Measurements from ENCODE around the gene NDUFB5. TPM values are rescaled to one million over a fixed set of nuclear protein-coding genes. Genes with fewer than 3 reads are reported as not detected.

Gene NDUFB5
- total and polyA plus RNA-seq, 5 donors: 224 to 284 (median 262) TPM

DNA sequence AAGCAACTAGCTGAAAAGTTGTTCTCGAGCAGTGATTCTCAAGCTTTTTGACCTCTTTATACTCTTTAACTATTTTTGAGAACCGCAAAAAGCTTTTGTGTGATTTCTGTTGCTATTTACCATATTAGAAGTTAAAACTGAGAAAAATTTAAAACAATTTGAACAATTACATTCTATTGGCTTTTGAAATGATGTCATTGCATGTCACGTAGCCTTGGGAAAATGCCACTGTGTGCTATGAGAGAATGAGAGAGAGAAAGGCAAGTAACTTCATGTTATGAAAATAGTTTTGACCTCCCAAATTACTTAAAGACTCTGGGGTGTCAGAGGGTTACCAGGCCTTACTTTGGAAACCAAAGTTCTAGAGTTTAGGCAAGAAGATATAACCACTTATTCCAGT, 56.3 kb downstream of the NDUFB5 start:
- 79% methylated on average over 3 of the region's 3 CpGs for WGBS
- Histone ChIP-seq H3K4me1 (ENCODE audit: control insufficient read depth, insufficient read depth, low read length) (peaks cover 15% of the 10 kb centered on the region), H3K27me3 (ENCODE audit: control insufficient read depth, insufficient read depth) (no peaks in the 10 kb centered on the region), H3K9me3 (ENCODE audit: control insufficient read depth, low read length) (no peaks in the 10 kb centered on the region), H3K4me3 (ENCODE audit: low read length) (no peak overlapping the region), H3K27ac (ENCODE audit: low read length) (no peak overlapping the region)
- DNase-seq (no peak), ATAC-seq (no peak)
- intact Hi-C loops (cut with DNase I): no loop called here

DNA sequence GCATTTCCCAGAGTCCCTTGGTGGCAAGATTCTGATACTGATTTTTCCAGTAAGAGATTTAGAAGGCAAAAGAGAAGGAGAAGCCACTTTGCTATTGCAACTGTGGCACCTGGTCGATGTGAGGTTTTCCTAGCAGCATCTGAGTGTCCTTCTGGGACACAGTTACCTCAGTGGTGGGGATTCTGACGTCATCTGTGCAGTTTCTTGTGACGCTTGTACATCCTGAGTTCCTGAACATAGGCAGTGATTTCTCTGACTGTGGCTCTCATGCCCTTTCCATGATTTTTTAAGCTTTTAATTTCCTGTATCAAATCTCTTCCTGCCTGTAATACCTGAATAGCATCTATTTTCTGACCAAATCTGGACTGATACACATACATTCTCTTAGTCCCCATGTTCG, 57.2 kb downstream of the NDUFB5 start:
- Histone ChIP-seq H3K9me3 (ENCODE audit: control insufficient read depth, low read length) (no peaks in the 10 kb centered on the region), H3K4me3 (ENCODE audit: low read length) (no peak overlapping the region), H3K27me3 (ENCODE audit: control insufficient read depth, insufficient read depth) (no peaks in the 10 kb centered on the region), H3K4me1 (ENCODE audit: control insufficient read depth, insufficient read depth, low read length) (peaks cover 23% of the 10 kb centered on the region), H3K27ac (ENCODE audit: low read length) (no peak overlapping the region)
- no peak for DNase-seq
- intact Hi-C loops (cut with DNase I): no loop called here
- 73% methylated on average over 4 of the region's 4 CpGs for WGBS
- no peak for ATAC-seq

DNA sequence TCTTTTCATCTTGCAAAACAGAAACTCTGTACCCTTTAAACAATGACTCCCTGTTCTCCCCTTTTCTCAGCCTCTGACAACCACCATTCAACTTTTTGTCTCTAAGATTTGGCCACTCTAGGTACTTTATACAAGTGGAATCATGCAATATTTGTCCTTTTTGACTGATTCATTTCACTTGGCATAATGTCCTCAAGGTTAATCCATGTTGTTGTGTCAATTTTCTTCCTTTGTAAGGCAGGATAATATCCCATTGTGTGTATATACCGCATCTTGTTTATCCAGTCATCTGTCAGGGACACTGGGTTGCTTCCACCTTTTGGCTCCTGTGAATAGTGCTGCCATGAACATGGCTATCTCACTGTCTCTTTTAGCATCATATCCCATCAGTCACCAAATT, 58.5 kb downstream of the NDUFB5 start:
- no peak overlapping the region for H3K27ac ChIP-seq (ENCODE audit: low read length)

DNA sequence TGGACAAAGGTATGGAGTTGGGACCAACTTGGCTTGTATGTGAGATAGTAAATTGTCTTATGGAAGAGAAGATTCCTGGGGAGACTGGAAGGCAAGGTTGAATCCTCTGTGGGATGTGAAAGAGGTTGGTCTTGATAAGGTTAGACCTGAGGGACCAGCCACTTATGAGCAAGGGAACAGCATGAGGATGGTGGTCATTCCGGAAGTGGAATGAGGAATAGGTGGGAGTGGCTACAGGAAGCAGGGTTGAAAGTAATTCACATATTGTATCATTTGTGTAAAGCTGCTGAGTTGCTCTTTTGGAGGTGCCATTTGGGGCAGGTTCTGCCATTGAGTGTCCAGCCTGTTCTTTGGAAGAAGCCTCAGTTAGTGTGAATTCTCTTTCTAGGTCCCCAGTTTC, 61.4 kb downstream of the NDUFB5 start:
- no peak overlapping the region for H3K4me3 ChIP-seq (ENCODE audit: low read length)

More for the DNA sequence above, 58.5 kb downstream of the NDUFB5 start:
- ATAC-seq: no peak
- H3K4me3 ChIP-seq (ENCODE audit: low read length): no peak overlapping the region
- no peaks in the 10 kb centered on the region for H3K27me3 ChIP-seq (ENCODE audit: control insufficient read depth, insufficient read depth)
- intact Hi-C loops (cut with DNase I): no loop called here
- no peaks in the 10 kb centered on the region for H3K9me3 ChIP-seq (ENCODE audit: control insufficient read depth, low read length)
- WGBS: 75% methylated on average over 1 of the region's 1 CpG
- no peak for DNase-seq
- H3K4me1 ChIP-seq (ENCODE audit: control insufficient read depth, insufficient read depth, low read length): peaks cover 23% of the 10 kb centered on the region

DNA sequence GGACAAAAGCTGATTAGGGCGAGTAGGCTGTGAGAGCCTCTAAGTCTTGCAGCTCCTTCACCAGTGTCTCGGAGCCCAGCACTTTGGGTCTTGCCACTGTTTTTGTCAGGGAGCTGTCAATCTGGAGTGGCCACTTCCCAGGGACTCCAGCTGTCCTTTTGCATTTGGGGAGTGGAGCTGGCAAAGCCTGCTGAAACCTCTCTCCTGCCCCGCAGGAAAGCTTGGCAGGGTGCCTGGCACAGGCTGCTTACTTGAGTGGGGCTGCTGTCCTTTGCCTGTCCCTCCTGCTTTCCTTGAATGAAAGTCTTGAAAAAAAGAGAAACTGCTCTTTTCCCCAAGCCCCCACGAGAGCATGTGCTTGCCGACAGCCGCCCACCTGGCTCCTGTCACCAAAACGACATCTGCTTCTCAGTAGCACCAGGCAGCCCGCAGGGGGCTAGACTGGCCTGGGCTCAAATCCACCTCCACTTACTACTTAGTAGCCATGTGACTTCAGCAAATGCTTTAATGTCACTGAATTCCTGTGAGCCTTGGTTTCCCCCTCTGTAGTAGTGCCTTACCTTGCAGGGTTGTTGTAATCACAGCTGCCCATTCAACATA, 61.9 kb downstream of the NDUFB5 start:
- 32% methylated on average over 8 of the region's 8 CpGs for WGBS
- ATAC-seq: peak; percentile 81 to 86
- H3K4me1 ChIP-seq (ENCODE audit: control insufficient read depth, insufficient read depth, low read length): peaks cover 20% of the 10 kb centered on the region
- no peaks in the 10 kb centered on the region for H3K9me3 ChIP-seq (ENCODE audit: control insufficient read depth, low read length)
- DNase-seq: peak; percentile 72 to 91 (median 86)
- H3K4me3 ChIP-seq (ENCODE audit: low read length): no peak overlapping the region
- intact Hi-C loops (cut with DNase I): no loop called here
- peak overlapping the region; percentile 85 for H3K27ac ChIP-seq (ENCODE audit: low read length)
- no peaks in the 10 kb centered on the region for H3K27me3 ChIP-seq (ENCODE audit: control insufficient read depth, insufficient read depth)

More for the DNA sequence above, 61.4 kb downstream of the NDUFB5 start:
- WGBS: 38% methylated on average over 1 of the region's 1 CpG
- DNase-seq (no peak), ATAC-seq (peak; percentile 5 to 8)
- H3K4me1 ChIP-seq (ENCODE audit: control insufficient read depth, insufficient read depth, low read length): peaks cover 20% of the 10 kb centered on the region
- H3K9me3 ChIP-seq (ENCODE audit: control insufficient read depth, low read length): no peaks in the 10 kb centered on the region
- intact Hi-C loops (cut with DNase I): no loop called here
- H3K27me3 ChIP-seq (ENCODE audit: control insufficient read depth, insufficient read depth): no peaks in the 10 kb centered on the region
- peak overlapping the region; percentile 85 for H3K27ac ChIP-seq (ENCODE audit: low read length)

DNA sequence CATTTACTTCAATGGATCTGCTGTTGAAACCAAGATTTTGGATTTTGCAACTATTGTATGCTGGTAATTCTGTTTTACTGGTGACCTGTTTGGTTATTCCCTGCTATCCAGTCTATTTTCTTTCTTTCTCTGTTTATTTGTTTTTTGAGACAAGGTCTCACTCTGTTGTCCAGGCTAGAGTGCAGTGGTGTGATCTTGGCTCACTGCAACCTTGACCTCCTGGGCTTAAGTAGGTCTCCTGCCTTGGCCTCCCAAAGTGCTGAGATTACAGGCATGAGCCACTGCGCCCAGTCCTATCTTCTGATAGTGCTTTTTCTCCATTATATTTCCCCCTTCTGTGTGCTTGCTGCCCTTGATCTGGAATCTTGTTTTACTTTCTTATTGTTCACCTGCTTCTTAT, 63.8 kb downstream of the NDUFB5 start:
- WGBS: 92% methylated on average over 1 of the region's 1 CpG
- H3K27ac ChIP-seq (ENCODE audit: low read length): no peak overlapping the region
- ATAC-seq: no peak
- DNase-seq: no peak
- H3K27me3 ChIP-seq (ENCODE audit: control insufficient read depth, insufficient read depth): no peaks in the 10 kb centered on the region
- intact Hi-C loops (cut with DNase I): no loop called here
- no peak overlapping the region for H3K4me3 ChIP-seq (ENCODE audit: low read length)
- H3K9me3 ChIP-seq (ENCODE audit: control insufficient read depth, low read length): no peaks in the 10 kb centered on the region
- H3K4me1 ChIP-seq (ENCODE audit: control insufficient read depth, insufficient read depth, low read length): peaks cover 20% of the 10 kb centered on the region

DNA sequence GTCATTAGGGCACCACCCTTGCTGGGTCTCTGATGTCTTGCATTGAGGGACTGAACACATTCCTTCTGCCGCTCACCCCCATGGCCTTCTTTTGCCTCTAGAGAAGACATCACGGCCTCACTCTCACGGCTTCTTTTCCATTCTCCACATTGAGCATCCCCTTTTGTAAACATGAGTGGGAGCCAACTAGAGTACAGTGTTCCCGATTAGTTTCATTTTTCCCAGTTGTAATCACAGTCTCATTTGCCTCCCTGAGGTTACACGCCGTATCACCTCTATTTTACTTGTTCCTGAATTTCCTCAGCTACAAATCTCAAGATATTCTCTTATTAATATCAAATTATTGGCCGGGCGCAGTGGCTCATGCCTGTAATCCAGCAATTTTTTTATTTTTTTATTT, 65.7 kb downstream of the NDUFB5 start:
- DNase-seq: no peak
- no peak for ATAC-seq
- Histone ChIP-seq H3K27me3 (ENCODE audit: control insufficient read depth, insufficient read depth) (no peaks in the 10 kb centered on the region), H3K4me3 (ENCODE audit: low read length) (no peak overlapping the region), H3K27ac (ENCODE audit: low read length) (no peak overlapping the region), H3K9me3 (ENCODE audit: control insufficient read depth, low read length) (no peaks in the 10 kb centered on the region), H3K4me1 (ENCODE audit: control insufficient read depth, insufficient read depth, low read length) (peaks cover 20% of the 10 kb centered on the region)
- intact Hi-C loops (cut with DNase I): no loop called here
- whole genome bisulfite sequencing: 77% methylated on average over 8 of the region's 8 CpGs

DNA sequence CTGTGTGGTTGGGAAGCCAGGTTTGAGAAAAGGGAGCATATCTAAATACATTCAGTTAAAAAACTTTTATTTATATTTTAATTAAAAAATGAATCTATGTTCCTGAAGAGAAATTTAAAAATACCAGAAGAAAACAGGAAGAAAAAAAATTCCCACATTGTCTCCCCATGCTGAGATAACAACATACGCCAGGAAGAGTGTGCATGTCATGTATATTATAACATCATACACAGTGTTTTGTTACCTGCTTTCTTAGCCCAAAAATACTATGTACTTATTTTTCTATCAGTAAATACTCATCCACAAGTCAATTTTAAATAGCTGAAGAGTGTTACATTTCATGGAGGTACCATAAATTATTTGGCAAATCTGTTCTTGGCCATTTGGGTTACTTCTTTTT, 66.7 kb downstream of the NDUFB5 start:
- Histone ChIP-seq H3K27ac (ENCODE audit: low read length) (no peak overlapping the region), H3K4me3 (ENCODE audit: low read length) (no peak overlapping the region), H3K4me1 (ENCODE audit: control insufficient read depth, insufficient read depth, low read length) (peaks cover 16% of the 10 kb centered on the region), H3K9me3 (ENCODE audit: control insufficient read depth, low read length) (no peaks in the 10 kb centered on the region), H3K27me3 (ENCODE audit: control insufficient read depth, insufficient read depth) (no peaks in the 10 kb centered on the region)
- ATAC-seq (no peak), DNase-seq (no peak)
- intact Hi-C loops (cut with DNase I): no loop called here
- 72% methylated on average over 1 of the region's 1 CpG for WGBS

DNA sequence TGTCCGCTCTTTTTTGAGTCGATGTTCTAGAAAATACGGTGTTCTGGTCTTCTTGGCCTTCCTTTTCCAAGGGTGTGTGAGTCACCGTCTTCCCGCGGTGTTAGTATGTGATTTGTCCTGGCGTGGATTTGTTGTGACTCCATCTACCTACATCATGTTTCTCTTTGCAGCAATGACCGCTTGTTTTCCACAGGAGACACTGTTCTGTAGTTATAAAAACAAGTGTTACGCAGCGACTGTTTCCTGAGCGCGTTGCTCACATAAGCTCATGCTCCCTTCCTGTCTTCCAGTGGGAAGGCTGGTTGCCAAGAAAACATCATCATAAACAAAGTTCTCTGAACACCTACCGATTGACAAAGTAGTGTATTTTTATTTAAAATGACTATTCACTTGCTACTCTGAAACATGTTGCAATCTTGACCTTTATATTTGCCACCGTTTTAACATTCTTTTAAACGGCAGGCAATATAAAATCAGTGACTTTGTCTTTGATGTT, 67.2 kb downstream of the NDUFB5 start:
- H3K9me3 ChIP-seq (ENCODE audit: control insufficient read depth, low read length): no peaks in the 10 kb centered on the region
- peak in 1 of 3 donors; percentile 19 for DNase-seq
- peak; percentile 44 to 86 for ATAC-seq
- intact Hi-C loops (cut with DNase I): no loop called here
- H3K4me1 ChIP-seq (ENCODE audit: control insufficient read depth, insufficient read depth, low read length): peaks cover 11% of the 10 kb centered on the region
- H3K27me3 ChIP-seq (ENCODE audit: control insufficient read depth, insufficient read depth): no peaks in the 10 kb centered on the region
- H3K27ac ChIP-seq (ENCODE audit: low read length): peak overlapping the region; percentile 23
- WGBS: 56% methylated on average over 15 of the region's 15 CpGs
- no peak overlapping the region for H3K4me3 ChIP-seq (ENCODE audit: low read length)

DNA sequence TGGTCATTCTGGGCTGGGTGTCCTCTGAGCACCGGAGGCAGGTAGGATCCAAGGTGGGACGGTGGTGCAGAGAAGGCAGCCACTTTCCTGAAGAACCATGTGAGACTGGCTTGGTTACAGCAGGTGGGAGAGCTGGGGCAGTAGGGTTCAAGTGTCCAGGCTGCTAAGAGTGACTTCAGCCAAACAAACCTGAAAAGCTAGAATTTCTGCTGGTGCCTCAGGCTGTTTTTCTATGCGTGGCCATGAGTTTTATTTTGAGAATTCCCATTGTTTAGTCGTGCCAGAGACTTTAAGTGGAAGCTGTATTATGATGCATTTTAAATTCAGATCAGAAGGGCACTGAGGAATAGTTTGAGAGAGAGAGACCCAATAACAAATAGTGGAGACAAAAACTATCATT, 68.3 kb downstream of the NDUFB5 start:
- H3K4me1 ChIP-seq (ENCODE audit: control insufficient read depth, insufficient read depth, low read length): peaks cover 11% of the 10 kb centered on the region
- WGBS: 65% methylated on average over 4 of the region's 4 CpGs
- ATAC-seq (no peak), DNase-seq (no peak)
- no peaks in the 10 kb centered on the region for H3K27me3 ChIP-seq (ENCODE audit: control insufficient read depth, insufficient read depth)
- H3K9me3 ChIP-seq (ENCODE audit: control insufficient read depth, low read length): no peaks in the 10 kb centered on the region
- H3K27ac ChIP-seq (ENCODE audit: low read length): no peak overlapping the region
- no peak overlapping the region for H3K4me3 ChIP-seq (ENCODE audit: low read length)
- intact Hi-C loops (cut with DNase I): no loop called here

DNA sequence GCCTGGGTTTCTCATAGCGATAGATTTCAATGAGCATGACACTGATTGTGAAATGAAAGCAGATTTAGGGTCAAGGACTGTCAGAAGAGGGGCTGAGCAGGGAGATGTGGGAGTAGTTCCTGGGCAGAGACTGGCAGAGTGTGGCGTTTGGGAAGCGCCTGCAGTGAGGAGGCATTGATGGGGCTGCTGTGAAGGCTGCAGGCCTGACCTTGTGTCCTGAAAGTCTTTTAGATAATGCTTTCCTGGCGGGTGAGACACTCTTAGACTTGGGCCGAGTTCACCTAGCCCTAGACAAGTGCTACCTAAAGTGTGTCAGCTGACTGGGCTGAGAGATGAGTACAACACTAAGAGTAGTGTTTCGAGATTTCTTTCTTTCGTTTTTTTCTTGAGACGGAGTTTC, 68.9 kb downstream of the NDUFB5 start:
- ATAC-seq (peak; percentile 26 to 60), DNase-seq (no peak)
- H3K27me3 ChIP-seq (ENCODE audit: control insufficient read depth, insufficient read depth): no peaks in the 10 kb centered on the region
- intact Hi-C loops (cut with DNase I): no loop called here
- WGBS: 75% methylated on average over 8 of the region's 8 CpGs
- H3K27ac ChIP-seq (ENCODE audit: low read length): peak overlapping the region; percentile 27
- H3K4me3 ChIP-seq (ENCODE audit: low read length): no peak overlapping the region
- H3K4me1 ChIP-seq (ENCODE audit: control insufficient read depth, insufficient read depth, low read length): peaks cover 12% of the 10 kb centered on the region
- H3K9me3 ChIP-seq (ENCODE audit: control insufficient read depth, low read length): no peaks in the 10 kb centered on the region

DNA sequence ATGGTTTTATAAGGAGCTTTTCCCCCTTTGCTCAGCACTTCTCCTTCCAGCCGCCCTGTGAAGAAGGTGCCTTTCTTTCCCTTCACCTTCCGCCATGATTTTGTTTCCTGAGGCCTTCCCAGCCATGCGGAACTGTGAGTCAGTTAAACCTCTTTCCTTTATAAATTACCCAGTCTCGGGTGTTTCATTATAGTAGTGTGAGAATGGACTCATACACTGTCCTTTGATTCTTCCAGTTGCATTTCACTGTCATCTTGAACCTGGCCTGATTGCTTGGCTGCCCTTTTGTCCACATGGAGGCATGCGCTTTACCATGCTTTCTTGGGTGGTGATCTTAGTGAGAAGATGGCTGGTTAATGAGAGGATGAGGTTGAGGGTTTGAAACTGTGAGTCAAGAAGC, 71.5 kb downstream of the NDUFB5 start:
- Histone ChIP-seq H3K4me1 (ENCODE audit: control insufficient read depth, insufficient read depth, low read length) (peaks cover 8% of the 10 kb centered on the region), H3K9me3 (ENCODE audit: control insufficient read depth, low read length) (no peaks in the 10 kb centered on the region), H3K27me3 (ENCODE audit: control insufficient read depth, insufficient read depth) (no peaks in the 10 kb centered on the region), H3K4me3 (ENCODE audit: low read length) (no peak overlapping the region), H3K27ac (ENCODE audit: low read length) (no peak overlapping the region)
- intact Hi-C loops (cut with DNase I): no loop called here
- 95% methylated on average over 5 of the region's 5 CpGs for WGBS
- ATAC-seq (no peak), DNase-seq (no peak)
